Prostate gland (tissue), 2 donors: Measurements from ENCODE around the gene ZNF160. TPM values are rescaled to one million over a fixed set of nuclear protein-coding genes. Genes with fewer than 3 reads are reported as not detected.
"Not testable (repeated sequence)": the region's sequence is repeated elsewhere in the genome, so short reads cannot be mapped to it uniquely, and the experiment has no call there.

Experiments
- DNase-seq: peaks from one replicate; pipeline ENCODE4 v3.0.0-alpha.2; 2019; ENCODE audit warnings: low spot score
- H3K27ac ChIP-seq, 2 donors: fragments of 200-600 bp; sonication (generic); 2 replicates each; pipeline ENCODE4 v1.5.1; 2017 to 2019
- H3K27me3 ChIP-seq: fragments of 200-600 bp; sonication (generic); replicated peaks from 2 replicates; pipeline ENCODE4 v1.5.1; 2019; ENCODE audit not compliant: insufficient read depth
- H3K36me3 ChIP-seq, 2 donors: fragments of 200-600 bp; sonication (generic); 1 replicate in 1 of 2; 2 replicates in 1 of 2; pipeline versions ENCODE4 v1.5.1 to v1.8.1; 2017 to 2019
- H3K4me1 ChIP-seq: fragments of 200-600 bp; sonication (generic); replicated peaks from 2 replicates; pipeline ENCODE4 v1.5.1; 2019
- H3K4me3 ChIP-seq, 2 donors: fragments of 200-600 bp; sonication (generic); 2 replicates each; pipeline ENCODE4 v1.5.1; 2017 to 2019
- H3K9me3 ChIP-seq: fragments of 200-600 bp; sonication (generic); 2 replicates; pipeline ENCODE4 v1.5.1; 2017
- CTCF ChIP-seq, 4 experiments: fragments of 200-600 bp in 2 of 4; fragments of 450-650 bp in 2 of 4; sonication (generic) in 2 of 4; IDR thresholded peaks; 1 replicate in 3 of 4; 2 replicates in 1 of 4; pipeline ENCODE4 v1.5.1; 2016 to 2019; ENCODE audit warnings: antibody characterized with exemption in 4 of 4, mild to moderate bottlenecking in 2 of 4, moderate library complexity in 2 of 4
- POLR2A ChIP-seq: fragments of 450-650 bp; IDR thresholded peaks from one replicate; pipeline ENCODE4 v1.6.1; 2016; ENCODE audit warnings: antibody characterized with exemption, mild to moderate bottlenecking
- POLR2AphosphoS5 ChIP-seq: sonication (generic); formaldehyde crosslinking; IDR thresholded peaks from one replicate; pipeline ENCODE4 v1.6.1; 2017; ENCODE audit warnings: antibody characterized with exemption
- WGBS: methylation state at CpG from one replicate; pipeline ENCODE4 v1.1.5; 2018; 5-methylcytosine and 5-hydroxymethylcytosine counted together
- intact Hi-C: fragments of 100-400 bp; cut with DNase I; formaldehyde crosslinking; loops from one replicate; pipeline ENCODE4 v1.14.2; 2022
- total RNA-seq, 2 donors: library from RNA; depleted of rRNA; stranded (reverse); fragments of >200 nt; gene quantifications; one replicate each; pipeline ENCODE4 v1.1.0, GENCODE V29; 2016

The ZNF160 gene
- total RNA-seq, 2 donors from 2014 or later = 26.0 to 93.4 TPM

GRCh38 chr19:53101518-53101917 lies 1.7 kb downstream of the ZNF160 start:
- H3K27ac ChIP-seq = no peak overlapping the region

GRCh38 chr19:53098570-53098969 lies 4.7 kb downstream of the ZNF160 start:
- H3K27ac ChIP-seq, H3K27me3 ChIP-seq, H3K36me3 ChIP-seq, H3K4me3 ChIP-seq, H3K9me3 ChIP-seq, H3K4me1 ChIP-seq, DNase-seq: not testable (repeated sequence)
- WGBS = 96% methylated on average over 14 of the region's 14 CpGs
- intact Hi-C loops = loop anchor here (2.0 kb wide), 1 partner anchor 30 kb away; no protein-coding TSS in a partner anchor

More at GRCh38 chr19:53101518-53101917, 1.7 kb downstream of the ZNF160 start:
- H3K36me3 ChIP-seq = no peaks in the 10 kb centered on the region
- peaks cover 6% of the 10 kb centered on the region for H3K4me1 ChIP-seq
- TF ChIP-seq POLR2A (no peak), POLR2AphosphoS5 (no peak), CTCF (IDR thresholded peaks at IDR 0.05) (no peak)
- intact Hi-C loops = loop anchor here (10.0 kb wide), 1 partner anchor 53 kb away; the partner anchor contains the start of gene ZNF347
- no peaks in the 10 kb centered on the region for H3K9me3 ChIP-seq
- DNase-seq = no peak
- H3K27me3 ChIP-seq = no peaks in the 10 kb centered on the region
- H3K4me3 ChIP-seq = no peak overlapping the region
- 14% methylated on average over 1 of the region's 1 CpG for WGBS

- intact Hi-C loops, H3K36me3 ChIP-seq, H3K27ac ChIP-seq, H3K4me3 ChIP-seq, H3K4me1 ChIP-seq, H3K27me3 ChIP-seq, H3K9me3 ChIP-seq, DNase-seq: not testable (repeated sequence)
- WGBS = 86% methylated on average over 5 of the region's 10 CpGs
Observed at GRCh38 chr19:53096982-53097690, 6.1 kb downstream of the ZNF160 start.

GRCh38 chr19:53096579-53096978 lies 6.6 kb downstream of the ZNF160 start:
- WGBS = 62% methylated on average over 4 of the region's 6 CpGs
- not testable (repeated sequence) for H3K36me3 ChIP-seq

GRCh38 chr19:53094754-53095575 lies 8.3 kb downstream of the ZNF160 start:
- H3K36me3 ChIP-seq = peaks cover 5 to 7% of the 10 kb centered on the region in 2 donors
- 74% methylated on average over 28 of the region's 29 CpGs for WGBS
- no peaks in the 10 kb centered on the region for H3K9me3 ChIP-seq
- H3K4me1 ChIP-seq = no peaks in the 10 kb centered on the region
- intact Hi-C loops = no loop called here
- H3K27ac ChIP-seq = no peak overlapping the region
- no peak for TF ChIP-seq POLR2A
- TF ChIP-seq POLR2AphosphoS5 = no peak
- TF ChIP-seq CTCF (IDR thresholded peaks at IDR 0.05) = no peak
- no peaks in the 10 kb centered on the region for H3K27me3 ChIP-seq
- H3K4me3 ChIP-seq = no peak overlapping the region
- DNase-seq = no peak

More at GRCh38 chr19:53096579-53096978, 6.6 kb downstream of the ZNF160 start:
- intact Hi-C loops, H3K4me1 ChIP-seq, H3K27ac ChIP-seq, DNase-seq, H3K9me3 ChIP-seq, H3K27me3 ChIP-seq, H3K4me3 ChIP-seq: not testable (repeated sequence)

GRCh38 chr19:53092723-53093122 lies 10.5 kb downstream of the ZNF160 start:
- TF ChIP-seq POLR2AphosphoS5 = no peak
- no peak for TF ChIP-seq POLR2A
- TF ChIP-seq CTCF (IDR thresholded peaks at IDR 0.05) = no peak
- Histone ChIP-seq H3K9me3 (no peaks in the 10 kb centered on the region), H3K27ac (no peak overlapping the region), H3K27me3 (no peaks in the 10 kb centered on the region), H3K4me1 (no peaks in the 10 kb centered on the region), H3K4me3 (no peak overlapping the region), H3K36me3 (peaks cover 5 to 7% of the 10 kb centered on the region in 2 donors)
- intact Hi-C loops = no loop called here
- no peak for DNase-seq
- WGBS = 47% methylated on average over 1 of the region's 1 CpG
